Neural progenitor cell (in vitro differentiated cells): ENCODE data around the gene PLTP. TPM values are rescaled to one million over a fixed set of nuclear protein-coding genes. Genes with fewer than 3 reads are reported as not detected.

Experiments
- DNase-seq: peaks from one replicate; pipeline ENCODE4 v3.0.0-alpha.2; 2016; ENCODE audit warnings: low spot score
- H2AFZ ChIP-seq: fragments of 200-600 bp; sonication (generic); replicated peaks from 2 replicates; pipeline ENCODE4 v1.6.1; 2016; ENCODE audit warnings: antibody characterized with exemption
- H3F3A ChIP-seq: fragments of 200-600 bp; sonication (generic); 2 replicates; pipeline ENCODE4 v1.6.1; 2016; ENCODE audit warnings: antibody characterized with exemption, low read depth
- H3K27ac ChIP-seq: fragments of 200-600 bp; sonication (generic); 2 replicates; pipeline ENCODE4 v1.5.1; 2016; ENCODE audit warnings: mild to moderate bottlenecking
- H3K27me3 ChIP-seq: fragments of 200-600 bp; sonication (generic); 2 replicates; pipeline ENCODE4 v1.6.1; 2016; ENCODE audit warnings: mild to moderate bottlenecking, moderate library complexity
- H3K36me3 ChIP-seq: fragments of 200-600 bp; sonication (generic); 2 replicates; pipeline ENCODE4 v1.5.1; 2016
- H3K4me1 ChIP-seq: fragments of 200-600 bp; sonication (generic); 2 replicates; pipeline ENCODE4 v1.6.1; 2016; ENCODE audit warnings: mixed run types
- H3K4me2 ChIP-seq: fragments of 200-600 bp; sonication (generic); 2 replicates; pipeline ENCODE4 v1.6.1; 2016
- H3K4me3 ChIP-seq: fragments of 200-600 bp; sonication (generic); 2 replicates; pipeline ENCODE4 v1.5.1; 2016
- H3K79me2 ChIP-seq: fragments of 200-600 bp; sonication (generic); 2 replicates; pipeline ENCODE4 v1.6.1; 2016; ENCODE audit warnings: low read depth
- H3K9ac ChIP-seq: fragments of 200-600 bp; sonication (generic); 2 replicates; pipeline ENCODE4 v1.6.1; 2016
- H3K9me3 ChIP-seq: fragments of 200-600 bp; sonication (generic); 2 replicates; pipeline ENCODE4 v1.5.1; 2016; ENCODE audit warnings: low read depth
- H4K20me1 ChIP-seq: fragments of 200-600 bp; sonication (generic); 2 replicates; pipeline ENCODE4 v1.6.1; 2016; ENCODE audit warnings: low read depth
- H3K27ac Mint-ChIP-seq: 3 replicates; pipeline ENCODE4 v1.8.0; 2021; ENCODE audit warnings: mixed read lengths
- H3K27me3 Mint-ChIP-seq: 2 replicates; pipeline ENCODE4 v1.8.0; 2022; ENCODE audit warnings: low read depth, mild to moderate bottlenecking, inconsistent platforms, moderate library complexity, mixed read lengths; ENCODE audit not compliant: insufficient read depth
- H3K36me3 Mint-ChIP-seq: 3 replicates; pipeline ENCODE4 v1.8.0; 2021; ENCODE audit warnings: mixed read lengths
- H3K4me1 Mint-ChIP-seq: 3 replicates; pipeline ENCODE4 v1.8.0; 2021; ENCODE audit warnings: mixed read lengths
- H3K4me3 Mint-ChIP-seq: 3 replicates; pipeline ENCODE4 v1.8.0; 2021; ENCODE audit warnings: mild to moderate bottlenecking, moderate library complexity, mixed read lengths
- H3K9me3 Mint-ChIP-seq: 3 replicates; pipeline ENCODE4 v1.8.0; 2020; ENCODE audit warnings: mixed read lengths
- CTCF ChIP-seq: fragments of 200-600 bp; sonication (generic); IDR thresholded peaks from 2 replicates; pipeline ENCODE4 v1.5.1; 2017; ENCODE audit warnings: antibody characterized with exemption, mild to moderate bottlenecking
- EZH2 ChIP-seq: fragments of 200-600 bp; sonication (generic); IDR thresholded peaks from 2 replicates; pipeline ENCODE4 v1.6.1; 2017; ENCODE audit warnings: antibody characterized with exemption, mild to moderate bottlenecking, moderate library complexity
- EZH2phosphoT487 ChIP-seq: fragments of 200-600 bp; sonication (generic); IDR thresholded peaks from 2 replicates; pipeline ENCODE4 v1.6.1; 2017; ENCODE audit warnings: antibody characterized with exemption
- total RNA-seq: library from RNA; depleted of rRNA; stranded (reverse); fragments of >200 nt; gene quantifications from 2 replicates; pipeline ENCODE4 v1.2.3, GENCODE V29; 2015; ENCODE audit warnings: low replicate concordance

PLTP gene
- total RNA-seq, 1 donor from 2014 or later: 22.3 TPM

- Histone ChIP-seq H3K36me3 (no peaks in the 10 kb centered on the region), H3K4me2 (no peak overlapping the region), H3K9me3 (no peaks in the 10 kb centered on the region), H3F3A (no peaks in the 10 kb centered on the region), H3K27ac (no peak overlapping the region), H3K79me2 (no peaks in the 10 kb centered on the region), H2AFZ (no peak overlapping the region), H3K4me3 (no peak overlapping the region), H3K9ac (no peak overlapping the region), H4K20me1 (no peaks in the 10 kb centered on the region), H3K27me3 (no peaks in the 10 kb centered on the region), H3K4me1 (no peaks in the 10 kb centered on the region)
- DNase-seq: no peak
- Mint-ChIP-seq H3K9me3 (no peaks in the 10 kb centered on the region), H3K27me3 (peaks cover 9% of the 10 kb centered on the region), H3K36me3 (peaks cover 14% of the 10 kb centered on the region), H3K27ac (no peak overlapping the region), H3K4me1 (no peaks in the 10 kb centered on the region), H3K4me3 (no peak overlapping the region)
- TF ChIP-seq EZH2 (no peak), EZH2phosphoT487 (no peak), CTCF (no peak)
Measured at GRCh38 chr20:45949542-45950329, 37.8 kb upstream of the PLTP start.

- no peaks in the 10 kb centered on the region for H3K9me3 Mint-ChIP-seq
- H3K27me3 ChIP-seq: no peaks in the 10 kb centered on the region
- no peak overlapping the region for H3K4me3 Mint-ChIP-seq
- H3K27me3 Mint-ChIP-seq: peaks cover 9% of the 10 kb centered on the region
- H3F3A ChIP-seq: no peaks in the 10 kb centered on the region
- H3K9ac ChIP-seq: no peak overlapping the region
- H4K20me1 ChIP-seq: no peaks in the 10 kb centered on the region
- H3K9me3 ChIP-seq: no peaks in the 10 kb centered on the region
- H3K36me3 ChIP-seq: no peaks in the 10 kb centered on the region
- no peak overlapping the region for H3K4me2 ChIP-seq
- H3K79me2 ChIP-seq: no peaks in the 10 kb centered on the region
- H2AFZ ChIP-seq: no peak overlapping the region
- H3K36me3 Mint-ChIP-seq: peaks cover 22% of the 10 kb centered on the region
- no peak overlapping the region for H3K4me3 ChIP-seq
- no peak overlapping the region for H3K27ac Mint-ChIP-seq
- H3K4me1 Mint-ChIP-seq: no peaks in the 10 kb centered on the region
- no peak for TF ChIP-seq EZH2
- TF ChIP-seq CTCF: no peak
- no peak for TF ChIP-seq EZH2phosphoT487
- no peaks in the 10 kb centered on the region for H3K4me1 ChIP-seq
- no peak overlapping the region for H3K27ac ChIP-seq
- no peak for DNase-seq
Measured at GRCh38 chr20:45948742-45949541, 37.0 kb upstream of the PLTP start.

- Histone ChIP-seq H3K79me2 (no peaks in the 10 kb centered on the region), H4K20me1 (no peaks in the 10 kb centered on the region), H3K9ac (no peak overlapping the region), H3K27ac (no peak overlapping the region), H3K36me3 (no peaks in the 10 kb centered on the region), H3F3A (no peaks in the 10 kb centered on the region), H3K27me3 (no peaks in the 10 kb centered on the region), H3K9me3 (no peaks in the 10 kb centered on the region), H2AFZ (no peak overlapping the region), H3K4me3 (no peak overlapping the region), H3K4me1 (no peaks in the 10 kb centered on the region), H3K4me2 (no peak overlapping the region)
- Mint-ChIP-seq H3K9me3 (no peaks in the 10 kb centered on the region), H3K36me3 (peaks cover 24% of the 10 kb centered on the region), H3K4me1 (no peaks in the 10 kb centered on the region), H3K27ac (no peak overlapping the region), H3K4me3 (no peak overlapping the region), H3K27me3 (peaks cover 9% of the 10 kb centered on the region)
- no peak for DNase-seq
- TF ChIP-seq EZH2 (no peak), CTCF (no peak), EZH2phosphoT487 (no peak)
Measured at GRCh38 chr20:45948261-45948733, 36.3 kb upstream of the PLTP start.
